Parathyroid adenoma (tissue), 2 donors: ENCODE measurements around the gene DOK3.

ENCODE experiments used
- H2AFZ ChIP-seq: fragments of 300-600 bp; sonication (generic); one replicate; pipeline ENCODE4 v1.7.0; 2017; ENCODE audit warnings: antibody characterized with exemption, mild to moderate bottlenecking
- H3K27ac ChIP-seq: fragments of 300-600 bp; sonication (generic); one replicate; pipeline ENCODE4 v1.7.0; 2017
- H3K27me3 ChIP-seq: fragments of 300-600 bp; sonication (generic); one replicate; pipeline ENCODE4 v1.7.0; 2017; ENCODE audit warnings: low read length; ENCODE audit not compliant: control insufficient read depth, insufficient read depth
- H3K36me3 ChIP-seq: fragments of 300-600 bp; sonication (generic); one replicate; pipeline ENCODE4 v1.7.0; 2017; ENCODE audit warnings: low read length; ENCODE audit not compliant: control insufficient read depth, insufficient read depth
- H3K4me1 ChIP-seq: fragments of 300-600 bp; sonication (generic); one replicate; pipeline ENCODE4 v1.7.0; 2017; ENCODE audit warnings: control low read depth
- H3K4me2 ChIP-seq: fragments of 300-600 bp; sonication (generic); one replicate; pipeline ENCODE4 v1.7.0; 2017; ENCODE audit warnings: low read length
- H3K4me3 ChIP-seq: fragments of 300-600 bp; sonication (generic); one replicate; pipeline ENCODE4 v1.7.0; 2017; ENCODE audit warnings: low read depth, low read length
- H3K79me2 ChIP-seq: fragments of 300-600 bp; sonication (generic); one replicate; pipeline ENCODE4 v1.7.0; 2017; ENCODE audit warnings: control low read depth
- H3K9ac ChIP-seq: fragments of 300-600 bp; sonication (generic); one replicate; pipeline ENCODE4 v1.7.0; 2017; ENCODE audit warnings: mild to moderate bottlenecking
- H3K9me3 ChIP-seq: fragments of 300-600 bp; sonication (generic); one replicate; pipeline ENCODE4 v1.7.0; 2017; ENCODE audit warnings: low read length; ENCODE audit not compliant: control insufficient read depth
- TF ChIP-seq, protein P1 (sequence below): fragments of 300-600 bp; sonication (generic); IDR thresholded peaks from one replicate; pipeline ENCODE4 v1.7.0; 2017; ENCODE audit warnings: antibody characterized with exemption, mild to moderate bottlenecking
- donor health status: primary hyperparathyroidism.

DOK3 gene

DNA sequence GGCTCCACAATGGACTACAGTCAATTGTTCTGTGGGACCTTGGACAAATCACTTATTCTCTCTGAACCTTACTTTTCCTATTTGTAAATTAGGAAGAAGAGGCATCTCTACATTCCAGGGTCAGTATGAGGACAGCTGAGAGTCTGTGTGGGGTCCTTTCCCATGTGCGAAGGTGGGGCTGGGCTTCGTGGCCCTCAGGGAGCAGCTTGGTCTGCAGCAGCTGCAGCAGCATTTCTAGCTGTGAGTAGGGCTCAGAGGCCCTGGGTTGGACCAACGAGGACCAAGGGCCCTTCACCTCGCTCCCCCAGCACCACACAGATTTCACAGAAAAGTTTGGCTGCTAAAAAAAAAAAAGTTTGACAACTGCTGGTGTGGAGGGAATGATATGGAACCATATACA lies 16.6 kb upstream of the DOK3 start:
- no peak overlapping the region for H3K4me2 ChIP-seq
- H3K27ac ChIP-seq: no peak overlapping the region
- TF ChIP-seq, protein P1, sequence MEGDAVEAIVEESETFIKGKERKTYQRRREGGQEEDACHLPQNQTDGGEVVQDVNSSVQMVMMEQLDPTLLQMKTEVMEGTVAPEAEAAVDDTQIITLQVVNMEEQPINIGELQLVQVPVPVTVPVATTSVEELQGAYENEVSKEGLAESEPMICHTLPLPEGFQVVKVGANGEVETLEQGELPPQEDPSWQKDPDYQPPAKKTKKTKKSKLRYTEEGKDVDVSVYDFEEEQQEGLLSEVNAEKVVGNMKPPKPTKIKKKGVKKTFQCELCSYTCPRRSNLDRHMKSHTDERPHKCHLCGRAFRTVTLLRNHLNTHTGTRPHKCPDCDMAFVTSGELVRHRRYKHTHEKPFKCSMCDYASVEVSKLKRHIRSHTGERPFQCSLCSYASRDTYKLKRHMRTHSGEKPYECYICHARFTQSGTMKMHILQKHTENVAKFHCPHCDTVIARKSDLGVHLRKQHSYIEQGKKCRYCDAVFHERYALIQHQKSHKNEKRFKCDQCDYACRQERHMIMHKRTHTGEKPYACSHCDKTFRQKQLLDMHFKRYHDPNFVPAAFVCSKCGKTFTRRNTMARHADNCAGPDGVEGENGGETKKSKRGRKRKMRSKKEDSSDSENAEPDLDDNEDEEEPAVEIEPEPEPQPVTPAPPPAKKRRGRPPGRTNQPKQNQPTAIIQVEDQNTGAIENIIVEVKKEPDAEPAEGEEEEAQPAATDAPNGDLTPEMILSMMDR: no peak
- H3K9me3 ChIP-seq: no peaks in the 10 kb centered on the region
- H3K4me1 ChIP-seq: no peaks in the 10 kb centered on the region
- no peaks in the 10 kb centered on the region for H3K27me3 ChIP-seq
- H2AFZ ChIP-seq: no peak overlapping the region
- no peak overlapping the region for H3K9ac ChIP-seq
- H3K4me3 ChIP-seq: no peak overlapping the region
- H3K36me3 ChIP-seq: no peaks in the 10 kb centered on the region
- H3K79me2 ChIP-seq: peaks cover 37% of the 10 kb centered on the region

DNA sequence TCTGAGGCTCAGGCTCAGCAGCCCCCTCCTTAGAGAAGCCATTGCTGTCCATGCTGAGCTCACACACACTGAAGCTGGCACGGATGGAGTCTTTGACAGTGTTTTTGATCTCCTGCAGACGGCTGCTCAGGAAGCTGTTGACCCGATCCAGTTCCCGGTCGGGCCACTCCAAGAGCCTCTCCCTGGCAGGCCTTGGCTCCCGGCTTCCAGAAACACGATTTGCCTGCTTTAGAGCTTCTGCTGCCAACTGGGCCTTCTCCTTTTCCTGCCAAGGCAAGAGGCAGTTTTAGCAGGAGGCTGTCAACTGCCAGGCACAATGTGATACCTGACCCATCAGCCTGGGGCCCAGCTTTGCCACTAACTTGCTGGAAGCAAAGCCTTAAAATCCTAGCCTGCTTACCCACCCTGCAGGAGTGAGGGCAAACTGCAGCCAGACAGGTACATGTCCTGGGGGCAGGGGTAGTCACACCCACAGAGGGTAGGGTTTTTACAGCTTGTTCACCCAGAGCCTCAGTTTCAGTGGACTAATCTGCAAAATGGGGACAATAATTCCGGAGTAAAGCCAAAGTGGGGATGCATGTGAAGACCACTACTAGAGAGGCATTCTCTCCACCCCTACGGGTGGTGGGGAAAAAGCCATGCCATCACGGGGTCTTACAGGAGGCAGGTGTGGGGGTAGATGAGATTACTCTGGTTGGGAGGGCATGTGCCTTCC lies 15.5 kb upstream of the DOK3 start:
- Histone ChIP-seq H3K9ac (no peak overlapping the region), H3K27me3 (no peaks in the 10 kb centered on the region), H3K9me3 (no peaks in the 10 kb centered on the region), H2AFZ (no peak overlapping the region), H3K27ac (no peak overlapping the region), H3K4me2 (no peak overlapping the region), H3K36me3 (no peaks in the 10 kb centered on the region), H3K4me1 (no peaks in the 10 kb centered on the region), H3K4me3 (no peak overlapping the region), H3K79me2 (peaks cover 30% of the 10 kb centered on the region)
- TF ChIP-seq, protein P1: no peak

DNA sequence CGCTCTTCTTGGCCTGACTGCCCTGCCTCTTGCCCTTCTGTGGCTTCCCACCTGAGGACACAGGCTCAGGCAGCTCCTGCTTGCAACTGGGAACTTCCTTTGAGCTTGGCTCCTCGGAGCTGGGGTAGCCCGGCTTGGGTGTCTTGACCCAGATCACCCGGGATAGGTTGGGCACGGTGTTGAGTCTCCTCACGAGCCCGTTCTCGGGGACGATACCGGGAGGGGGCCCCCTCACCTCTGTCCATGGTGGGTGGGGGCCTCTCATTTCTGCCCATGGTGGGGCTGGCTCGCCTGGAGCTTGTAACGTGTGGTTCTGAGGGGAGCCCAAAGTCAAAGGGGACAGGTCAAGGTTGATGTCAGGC lies 14.9 kb upstream of the DOK3 start:
- Histone ChIP-seq H3K27me3 (no peaks in the 10 kb centered on the region), H3K79me2 (peaks cover 30% of the 10 kb centered on the region), H3K27ac (no peak overlapping the region), H2AFZ (no peak overlapping the region), H3K4me2 (no peak overlapping the region), H3K36me3 (no peaks in the 10 kb centered on the region), H3K9me3 (no peaks in the 10 kb centered on the region), H3K4me3 (no peak overlapping the region), H3K4me1 (no peaks in the 10 kb centered on the region), H3K9ac (no peak overlapping the region)
- TF ChIP-seq, protein P1: no peak

DNA sequence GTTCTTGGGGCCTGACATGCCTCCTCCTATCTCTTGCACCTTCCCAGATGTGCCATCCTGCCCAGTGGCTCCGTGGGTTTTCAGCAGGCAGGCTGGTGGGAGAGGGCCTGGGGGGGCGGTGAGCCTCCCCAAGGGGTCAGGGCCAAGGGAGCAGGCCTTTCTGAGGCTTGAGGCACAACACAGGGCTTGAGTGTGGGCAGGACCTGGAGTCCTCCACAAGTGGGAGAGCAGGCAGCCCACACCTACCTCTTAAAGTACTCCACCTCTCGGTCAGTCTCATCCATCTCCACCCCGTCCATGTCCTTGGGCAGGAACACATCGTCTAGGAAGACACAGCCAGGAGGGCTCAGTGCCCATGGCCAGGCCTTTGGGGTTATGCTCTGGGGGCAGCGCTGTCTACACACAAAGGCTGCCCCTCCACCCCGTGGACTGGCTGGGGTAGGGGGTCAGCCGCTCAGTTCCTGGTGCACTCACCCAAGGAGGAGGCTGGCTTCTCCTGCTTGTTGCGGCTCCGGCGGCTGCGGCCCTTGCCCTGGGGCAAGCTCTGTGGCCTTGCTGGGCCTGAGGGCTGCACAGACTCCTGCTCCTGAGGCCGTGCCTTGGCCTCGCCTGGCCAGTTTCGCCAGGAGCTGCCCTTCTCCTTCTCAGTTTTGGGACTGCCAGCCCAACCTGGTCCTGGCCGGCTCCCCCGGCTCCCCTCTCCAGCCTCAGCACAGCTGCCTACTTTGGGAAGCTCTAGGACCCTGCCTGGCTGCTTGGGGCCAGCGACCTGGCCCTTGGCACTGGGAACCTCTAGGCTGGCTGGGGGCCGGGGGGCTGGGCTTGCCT lies 14.3 kb upstream of the DOK3 start:
- Histone ChIP-seq H3K79me2 (peaks cover 28% of the 10 kb centered on the region), H3K4me1 (no peaks in the 10 kb centered on the region), H3K4me3 (no peak overlapping the region), H3K36me3 (no peaks in the 10 kb centered on the region), H3K27me3 (no peaks in the 10 kb centered on the region), H3K9me3 (no peaks in the 10 kb centered on the region), H3K27ac (no peak overlapping the region), H3K4me2 (no peak overlapping the region), H3K9ac (no peak overlapping the region), H2AFZ (no peak overlapping the region)
- TF ChIP-seq, protein P1: no peak
